ENCODE measurements around the gene RPIA.
A peak's percentile ranks its signal among the peaks of the same experiment; 100 is the strongest.
"Not testable (repeated sequence)": the region's sequence is repeated elsewhere in the genome, so short reads cannot be mapped to it uniquely, and the experiment has no call there.

Gene RPIA

DNA sequence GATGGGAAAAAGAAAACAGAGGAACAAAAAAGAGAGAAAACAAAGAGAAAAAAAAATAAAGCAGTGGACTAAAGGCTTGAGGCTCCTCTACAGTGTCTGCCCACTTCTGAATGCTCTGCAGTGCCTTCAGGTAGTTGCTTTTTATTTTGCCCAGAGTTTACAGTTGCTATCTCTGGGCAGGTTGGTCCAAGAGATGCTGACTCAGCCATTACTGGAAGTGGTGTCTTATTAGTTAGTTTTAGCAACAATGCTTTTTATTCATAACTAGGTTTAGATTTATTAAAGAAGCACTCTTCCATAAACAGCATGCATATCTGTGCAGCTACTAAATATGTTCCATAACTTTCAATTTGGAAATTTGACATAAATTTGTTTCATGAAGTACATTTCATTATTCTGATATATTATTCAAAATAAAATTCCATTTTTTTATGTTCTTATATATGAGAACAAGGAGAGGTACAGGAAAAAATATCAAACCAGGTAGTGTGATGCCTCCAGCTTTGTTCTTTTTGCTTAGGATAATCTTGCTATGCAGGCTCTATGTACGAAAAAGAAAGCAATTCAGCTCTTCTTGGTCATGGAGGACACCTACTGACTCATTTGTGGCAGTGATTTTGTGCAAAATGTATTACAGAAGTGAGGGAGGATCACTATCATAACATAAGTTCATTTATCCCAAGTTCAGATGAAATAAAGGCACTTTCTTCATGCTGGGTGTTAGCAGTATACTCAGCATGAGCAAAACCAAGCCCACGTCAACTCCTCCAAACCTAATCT is 69.5 kb downstream of the RPIA start:
- peaks cover 23% of the 10 kb centered on the region for H3K9me3 Mint-ChIP-seq
- peaks cover 4% of the 10 kb centered on the region for H3K4me1 Mint-ChIP-seq
- no peak overlapping the region for H3K27ac Mint-ChIP-seq
- H3K36me3 Mint-ChIP-seq (ENCODE audit: low read depth): peaks cover 17% of the 10 kb centered on the region
- ATAC-seq: no peak
- H3K27me3 Mint-ChIP-seq: peaks cover 18% of the 10 kb centered on the region
- H3K4me3 Mint-ChIP-seq: no peak overlapping the region
- DNase-seq: no peak

DNA sequence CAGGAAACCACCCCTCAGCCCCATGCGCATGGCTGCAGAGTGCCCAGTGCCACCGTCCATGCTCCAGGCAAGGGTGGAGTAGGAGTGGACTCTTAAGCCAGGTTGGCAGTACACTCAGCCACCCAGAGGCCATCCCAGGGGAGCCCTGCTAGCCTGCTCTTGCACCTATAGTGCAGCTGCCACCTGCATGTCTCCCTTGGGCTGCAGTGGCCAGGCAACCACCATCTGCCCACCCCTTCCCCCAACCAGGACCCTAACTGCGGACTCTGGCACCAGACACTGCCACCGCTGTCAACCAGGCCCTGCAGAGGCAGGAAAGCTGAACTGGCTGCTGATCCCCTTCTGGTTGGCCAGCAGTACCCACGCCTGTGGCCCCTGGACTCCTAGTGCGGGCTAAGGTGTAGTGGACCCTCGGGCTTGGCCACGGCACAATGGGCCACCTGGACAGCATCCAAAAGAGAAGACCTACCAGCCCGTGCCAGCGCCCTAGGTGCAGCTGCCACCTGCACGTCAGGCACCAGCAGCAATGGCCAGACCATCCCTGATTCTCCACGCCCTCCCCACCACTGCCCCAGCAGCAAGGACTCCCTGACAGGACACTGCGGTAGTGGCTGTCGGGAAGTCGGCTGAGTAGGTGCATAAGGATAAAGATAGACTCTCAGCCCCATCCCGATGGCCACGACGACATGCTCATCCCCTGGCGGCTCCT is 72.8 kb downstream of the RPIA start:
- H3K36me3 Mint-ChIP-seq (ENCODE audit: low read depth): no peaks in the 10 kb centered on the region
- peak; percentile 33 for ATAC-seq
- H3K4me1 Mint-ChIP-seq: peaks cover 4% of the 10 kb centered on the region
- H3K27ac Mint-ChIP-seq: no peak overlapping the region
- H3K4me3 Mint-ChIP-seq: no peak overlapping the region
- no peak for DNase-seq
- peaks cover 9% of the 10 kb centered on the region for H3K9me3 Mint-ChIP-seq
- H3K27me3 Mint-ChIP-seq: peaks cover 25% of the 10 kb centered on the region

DNA sequence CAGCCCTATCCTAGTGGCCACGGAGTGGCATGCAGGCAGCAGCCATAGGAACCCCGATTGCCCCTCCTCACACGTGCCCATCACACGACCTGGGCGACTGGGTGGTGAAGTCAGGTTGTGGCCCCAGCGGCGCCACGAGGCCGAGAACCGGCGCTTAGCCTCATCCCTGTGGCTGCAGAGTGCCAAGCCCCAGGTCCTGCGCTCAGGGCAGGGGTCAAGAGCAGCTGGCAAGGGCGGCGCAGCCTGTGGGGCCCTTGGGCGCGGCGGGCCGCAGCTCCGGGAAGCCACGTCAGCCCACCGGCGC is 73.3 kb downstream of the RPIA start:
- ATAC-seq: no peak
- Mint-ChIP-seq H3K4me3 (no peak overlapping the region), H3K27ac (no peak overlapping the region), H3K9me3 (peaks cover 9% of the 10 kb centered on the region), H3K27me3 (peaks cover 25% of the 10 kb centered on the region), H3K36me3 (ENCODE audit: low read depth) (no peaks in the 10 kb centered on the region), H3K4me1 (peaks cover 4% of the 10 kb centered on the region)
- no peak for DNase-seq

DNA sequence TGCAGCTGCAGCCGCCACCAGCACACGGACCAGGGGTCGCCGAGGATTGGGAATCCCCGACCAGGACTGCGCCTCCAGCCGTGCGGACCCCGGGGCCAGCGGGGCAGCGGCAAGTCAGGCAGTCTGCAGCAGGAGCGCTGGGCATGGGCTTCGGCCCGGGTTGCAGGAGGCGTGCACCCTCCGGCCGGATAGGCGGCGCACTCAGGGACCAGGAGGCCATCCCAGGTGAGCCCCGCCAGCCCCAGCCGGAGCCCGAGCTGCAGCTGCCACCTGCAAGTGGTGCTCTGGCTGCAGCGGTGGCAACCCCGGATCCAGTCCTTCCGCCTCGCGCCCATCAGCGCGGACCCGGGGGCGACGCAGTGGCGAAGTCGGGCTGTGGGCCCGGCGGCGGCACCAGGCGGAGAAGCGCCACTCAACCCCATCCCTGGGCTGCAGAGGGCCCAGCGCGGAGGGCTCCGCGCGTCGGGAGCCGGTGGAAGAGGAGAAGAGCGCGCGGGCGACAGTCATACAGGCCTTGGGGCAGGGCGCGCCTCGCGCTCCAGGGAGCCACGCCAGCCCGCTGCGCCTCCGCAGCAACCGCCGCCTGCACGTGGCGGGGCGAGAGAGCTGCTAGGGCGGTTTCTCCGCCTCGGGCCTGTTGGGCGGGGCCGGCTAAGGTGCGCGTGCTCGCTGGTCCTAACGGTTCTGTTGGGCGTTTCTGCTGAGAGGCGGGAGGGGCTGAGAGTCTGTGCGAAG is 73.8 kb downstream of the RPIA start:
- H3K9me3 Mint-ChIP-seq: peaks cover 9% of the 10 kb centered on the region
- ATAC-seq (peak; percentile 61), DNase-seq (peak; percentile 50)
- H3K4me3 Mint-ChIP-seq: peak overlapping the region; percentile 72
- H3K27ac Mint-ChIP-seq: no peak overlapping the region
- peaks cover 4% of the 10 kb centered on the region for H3K4me1 Mint-ChIP-seq
- H3K27me3 Mint-ChIP-seq: peaks cover 25% of the 10 kb centered on the region
- no peaks in the 10 kb centered on the region for H3K36me3 Mint-ChIP-seq (ENCODE audit: low read depth)

DNA sequence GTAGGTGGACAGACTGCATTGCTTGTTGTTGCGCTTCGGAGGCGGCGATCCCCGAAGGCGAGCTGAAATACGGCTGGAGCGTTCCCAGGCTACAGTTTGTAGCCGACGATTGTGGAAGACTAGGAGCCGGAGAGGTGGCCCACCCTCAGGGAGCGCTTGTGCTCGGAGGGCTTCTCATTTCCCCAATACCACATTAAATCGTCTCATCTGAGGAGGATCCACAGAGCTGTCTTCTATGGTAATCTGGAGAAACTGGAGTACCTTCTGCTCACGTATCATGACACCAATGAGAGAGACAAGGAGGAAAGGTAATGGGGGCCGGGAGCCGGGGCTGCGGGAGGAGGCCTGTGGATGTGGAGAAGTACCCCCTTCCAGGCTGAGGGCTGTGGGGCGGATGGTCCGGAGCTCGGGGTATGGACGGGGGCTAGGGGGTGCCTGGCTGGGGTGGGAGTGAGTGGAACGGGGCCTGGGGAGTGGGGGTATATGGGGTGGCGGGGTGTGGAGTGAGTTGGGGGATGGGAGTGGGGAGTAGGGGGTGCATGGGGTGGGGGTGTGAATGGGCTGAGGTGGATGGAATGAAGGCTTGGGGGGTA is 74.5 kb downstream of the RPIA start:
- ATAC-seq: peak; percentile 20
- Mint-ChIP-seq H3K27me3 (peaks cover 26% of the 10 kb centered on the region), H3K4me3 (peak overlapping the region; percentile 72)
- not testable (repeated sequence) for DNase-seq; H3K36me3 Mint-ChIP-seq (ENCODE audit: low read depth); H3K27ac Mint-ChIP-seq; H3K9me3 Mint-ChIP-seq; H3K4me1 Mint-ChIP-seq

- Mint-ChIP-seq H3K4me1 (peaks cover 4% of the 10 kb centered on the region), H3K27ac (no peak overlapping the region), H3K27me3 (peaks cover 15% of the 10 kb centered on the region), H3K9me3 (peaks cover 3% of the 10 kb centered on the region), H3K4me3 (no peak overlapping the region), H3K36me3 (ENCODE audit: low read depth) (no peaks in the 10 kb centered on the region)
- ATAC-seq: no peak
- no peak for DNase-seq
Measured at GRCh38 chr2:88770016-88770415, 78.5 kb downstream of the RPIA start.

- not testable (repeated sequence) for H3K4me3 Mint-ChIP-seq; H3K4me1 Mint-ChIP-seq; H3K27me3 Mint-ChIP-seq; ATAC-seq; DNase-seq; H3K9me3 Mint-ChIP-seq; H3K27ac Mint-ChIP-seq; H3K36me3 Mint-ChIP-seq (ENCODE audit: low read depth)
Measured at GRCh38 chr2:88773233-88774028, 82.0 kb downstream of the RPIA start.

GRCh38 chr2:88789213-88789612 is 97.7 kb downstream of the RPIA start:
- ATAC-seq; H3K9me3 Mint-ChIP-seq; DNase-seq; H3K36me3 Mint-ChIP-seq (ENCODE audit: low read depth); H3K4me3 Mint-ChIP-seq; H3K4me1 Mint-ChIP-seq; H3K27ac Mint-ChIP-seq; H3K27me3 Mint-ChIP-seq: not testable (repeated sequence)

- not testable (repeated sequence) for H3K4me1 Mint-ChIP-seq; H3K9me3 Mint-ChIP-seq; H3K4me3 Mint-ChIP-seq; H3K36me3 Mint-ChIP-seq (ENCODE audit: low read depth); H3K27ac Mint-ChIP-seq; ATAC-seq; H3K27me3 Mint-ChIP-seq; DNase-seq
Measured at GRCh38 chr2:88795932-88796331, 104.5 kb downstream of the RPIA start.

DNA sequence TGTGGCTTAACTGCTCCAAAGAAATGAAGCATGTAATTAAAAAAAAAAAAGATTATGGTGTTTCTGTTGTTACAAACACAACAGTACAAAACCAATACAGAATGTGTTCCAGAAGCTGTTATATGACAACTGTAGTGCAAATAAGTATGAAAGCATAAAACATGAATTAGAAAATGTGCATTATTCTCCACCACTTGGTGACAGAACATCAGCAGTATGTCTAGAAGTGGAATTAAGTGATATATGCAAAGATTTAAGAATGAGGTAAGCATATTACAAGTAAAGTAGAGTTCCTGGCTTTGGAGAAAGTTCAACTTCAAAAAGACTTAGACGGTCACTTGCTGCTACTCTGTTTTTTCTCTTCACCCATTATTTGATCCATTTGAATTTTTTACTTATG is 105.0 kb downstream of the RPIA start:
- not testable (repeated sequence) for H3K36me3 Mint-ChIP-seq (ENCODE audit: low read depth); H3K27me3 Mint-ChIP-seq; DNase-seq; H3K4me3 Mint-ChIP-seq; H3K27ac Mint-ChIP-seq; H3K4me1 Mint-ChIP-seq; H3K9me3 Mint-ChIP-seq; ATAC-seq

- H3K36me3 Mint-ChIP-seq (ENCODE audit: low read depth); ATAC-seq; H3K9me3 Mint-ChIP-seq: not testable (repeated sequence)
Measured at GRCh38 chr2:88797164-88797563, 105.7 kb downstream of the RPIA start.

More at GRCh38 chr2:88797164-88797563, 105.7 kb downstream of the RPIA start:
- not testable (repeated sequence) for H3K4me1 Mint-ChIP-seq, H3K4me3 Mint-ChIP-seq, H3K27me3 Mint-ChIP-seq, DNase-seq, H3K27ac Mint-ChIP-seq
